Karpas-422 (cell line): ENCODE results near the gene KIR2DL3. TPM values are rescaled to one million over a fixed set of nuclear protein-coding genes. Genes with fewer than 3 reads are reported as not detected.
"Not testable (repeated sequence)": the region's sequence is repeated elsewhere in the genome, so short reads cannot be mapped to it uniquely, and the experiment has no call there.

ENCODE experiments used
- DNase-seq: peaks from one replicate; pipeline ENCODE4 v3.0.0-alpha.2; 2015
- H2AFZ ChIP-seq: fragments of 200-600 bp; sonication (generic); 2 replicates; pipeline ENCODE4 v1.6.1; 2014; ENCODE audit warnings: antibody characterized with exemption, low read length, mixed read lengths
- H3K27ac ChIP-seq: fragments of 200-600 bp; sonication (generic); 2 replicates; pipeline ENCODE4 v1.5.1; 2014; ENCODE audit warnings: mild to moderate bottlenecking, low read length, moderate library complexity
- H3K27me3 ChIP-seq: fragments of 200-600 bp; sonication (generic); 2 replicates; pipeline ENCODE4 v1.6.1; 2014; ENCODE audit warnings: low read length, mixed read lengths
- H3K36me3 ChIP-seq: fragments of 200-600 bp; sonication (generic); 2 replicates; pipeline ENCODE4 v1.6.1; 2014; ENCODE audit warnings: low read length, mixed read lengths; ENCODE audit not compliant: insufficient read depth
- H3K4me1 ChIP-seq: fragments of 200-600 bp; sonication (generic); 2 replicates; pipeline ENCODE4 v1.6.1; 2014; ENCODE audit warnings: mild to moderate bottlenecking, low read length, mixed read lengths
- H3K4me2 ChIP-seq: fragments of 200-600 bp; sonication (generic); 2 replicates; pipeline ENCODE4 v1.6.1; 2014; ENCODE audit warnings: low read length, low read depth, mild to moderate bottlenecking; ENCODE audit not compliant: poor library complexity, severe bottlenecking
- H3K4me3 ChIP-seq: fragments of 200-600 bp; sonication (generic); 2 replicates; pipeline ENCODE4 v1.5.1; 2014; ENCODE audit warnings: mild to moderate bottlenecking, antibody characterized with exemption, low read length, mixed read lengths
- H3K79me2 ChIP-seq: fragments of 200-600 bp; sonication (generic); 2 replicates; pipeline ENCODE4 v1.6.1; 2014; ENCODE audit warnings: mild to moderate bottlenecking, low read length, mixed read lengths
- H3K9ac ChIP-seq: fragments of 200-600 bp; sonication (generic); 2 replicates; pipeline ENCODE4 v1.6.0; 2014; ENCODE audit warnings: low read length
- H3K9me2 ChIP-seq: fragments of 200-600 bp; sonication (generic), shearing (Covaris generic); replicated peaks from 2 replicates; pipeline ENCODE4 v1.6.0; 2014; ENCODE audit warnings: mild to moderate bottlenecking, low read length, moderate library complexity; ENCODE audit not compliant: insufficient read depth
- H3K9me3 ChIP-seq: fragments of 300-700, 200-600 bp; sonication (generic); 2 replicates; pipeline ENCODE4 v1.6.1; 2014; ENCODE audit warnings: low read length, mixed read lengths
- H4K20me1 ChIP-seq: fragments of 200-600 bp; sonication (generic); 2 replicates; pipeline ENCODE4 v1.6.1; 2014; ENCODE audit warnings: mild to moderate bottlenecking, antibody characterized with exemption, low read length, low read depth; ENCODE audit not compliant: insufficient read depth
- total RNA-seq: library from RNA; depleted of rRNA; stranded (reverse); fragments of >200 nt; shearing (Covaris generic); gene quantifications from 2 replicates; pipeline ENCODE4 v1.2.3, GENCODE V29; 2014; ENCODE audit warnings: low replicate concordance

Gene KIR2DL3
- total RNA-seq, 1 experiment from 2014 or later: not detected

- Histone ChIP-seq H3K4me3 (no peak overlapping the region), H4K20me1 (no peaks in the 10 kb centered on the region), H3K4me1 (no peaks in the 10 kb centered on the region), H3K79me2 (no peaks in the 10 kb centered on the region), H3K4me2 (no peak overlapping the region), H3K36me3 (no peaks in the 10 kb centered on the region), H2AFZ (no peak overlapping the region), H3K9ac (no peak overlapping the region), H3K9me3 (no peaks in the 10 kb centered on the region), H3K27me3 (no peaks in the 10 kb centered on the region), H3K9me2 (no peaks in the 10 kb centered on the region), H3K27ac (no peak overlapping the region)
- DNase-seq: no peak
These were observed 30.4 kb upstream of the KIR2DL3 start for GRCh38 chr19:54707962-54708361.

DNA sequence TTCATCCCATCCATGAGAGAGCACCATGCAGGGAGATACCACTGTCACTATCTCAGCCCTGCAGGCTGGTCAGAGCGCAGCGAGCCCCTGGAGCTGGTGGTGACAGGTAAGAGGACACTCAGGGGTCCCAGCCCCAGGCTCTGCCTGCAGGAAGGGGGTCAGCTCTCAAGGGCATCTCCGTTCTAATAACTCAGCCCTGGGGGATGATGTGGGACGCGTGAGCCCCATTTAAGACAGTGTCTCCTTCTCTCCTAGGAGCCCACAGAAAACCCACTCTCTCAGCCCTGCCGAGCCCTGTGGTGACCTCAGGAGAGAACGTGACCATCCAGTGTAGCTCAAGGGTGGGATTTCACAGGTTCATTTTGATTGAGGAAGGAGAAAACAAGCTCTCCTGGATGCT lies 29.5 kb upstream of the KIR2DL3 start:
- Histone ChIP-seq H3K4me3 (no peak overlapping the region), H3K9me3 (no peaks in the 10 kb centered on the region), H3K4me2 (no peak overlapping the region), H3K36me3 (no peaks in the 10 kb centered on the region), H3K27ac (no peak overlapping the region), H3K79me2 (no peaks in the 10 kb centered on the region), H3K9ac (no peak overlapping the region), H3K27me3 (no peaks in the 10 kb centered on the region), H2AFZ (no peak overlapping the region), H3K4me1 (no peaks in the 10 kb centered on the region), H3K9me2 (no peaks in the 10 kb centered on the region), H4K20me1 (no peaks in the 10 kb centered on the region)
- no peak for DNase-seq

- Histone ChIP-seq H3K9me3 (no peaks in the 10 kb centered on the region), H4K20me1 (no peaks in the 10 kb centered on the region), H3K36me3 (no peaks in the 10 kb centered on the region), H3K27ac (no peak overlapping the region), H3K4me3 (no peak overlapping the region), H3K4me2 (no peak overlapping the region), H3K9me2 (no peaks in the 10 kb centered on the region), H3K9ac (no peak overlapping the region), H3K4me1 (no peaks in the 10 kb centered on the region), H3K79me2 (no peaks in the 10 kb centered on the region), H2AFZ (no peak overlapping the region), H3K27me3 (no peaks in the 10 kb centered on the region)
- DNase-seq: no peak
These were observed 28.9 kb upstream of the KIR2DL3 start for GRCh38 chr19:54709212-54709948.

DNA sequence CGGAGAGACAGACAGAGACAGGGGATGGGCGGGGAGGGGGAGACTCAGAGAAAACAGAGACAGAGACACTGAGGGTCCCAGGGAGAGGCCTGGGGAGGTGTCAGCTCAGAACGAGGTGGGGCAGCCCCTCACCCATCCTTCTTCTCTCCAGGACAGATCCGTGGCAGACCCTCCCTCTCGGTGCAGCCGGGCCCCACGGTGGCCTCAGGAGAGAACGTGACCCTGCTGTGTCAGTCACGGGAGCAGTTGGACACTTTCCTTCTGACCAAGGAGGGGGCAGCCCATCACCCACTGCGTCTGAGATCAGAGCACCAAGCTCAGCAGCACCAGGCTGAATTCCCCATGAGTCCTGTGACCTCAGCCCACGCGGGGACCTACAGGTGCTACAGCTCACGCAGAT lies 28.4 kb upstream of the KIR2DL3 start:
- not testable (repeated sequence) for H2AFZ ChIP-seq, H3K27me3 ChIP-seq, H3K4me1 ChIP-seq, H3K9me3 ChIP-seq, H4K20me1 ChIP-seq, H3K9me2 ChIP-seq, H3K4me2 ChIP-seq, DNase-seq, H3K4me3 ChIP-seq, H3K27ac ChIP-seq, H3K79me2 ChIP-seq, H3K9ac ChIP-seq, H3K36me3 ChIP-seq

DNA sequence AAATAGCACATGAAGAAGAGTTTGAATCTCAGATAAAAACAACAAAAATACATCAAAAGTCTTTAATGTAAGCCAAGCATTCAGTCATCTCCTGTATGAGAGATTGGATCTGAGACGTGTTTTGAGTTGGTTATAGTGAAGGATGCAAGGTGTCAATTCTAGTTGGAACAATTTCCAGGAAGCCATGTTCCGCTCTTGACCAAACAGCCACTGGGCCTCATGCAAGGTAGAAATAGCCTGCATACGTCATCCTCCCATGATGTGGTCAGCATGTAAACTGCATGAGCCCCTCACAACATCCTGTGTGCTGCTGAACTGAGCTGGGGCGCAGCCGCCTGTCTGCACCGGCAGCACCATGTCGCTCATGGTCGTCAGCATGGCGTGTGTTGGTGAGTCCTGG lies 14.2 kb upstream of the KIR2DL3 start, which contains the start of gene KIR3DL3:
Gene KIR3DL3, plus strand, starts transcription at position 301 of the 400 bp plus-strand sequence. Its CDS starts 55 bp downstream, at position 356.
- DNase-seq: peak; percentile 27
- Histone ChIP-seq H2AFZ (no peak within 1 kb of the TSS), H3K4me3 (no peak within 1 kb of the TSS), H3K27me3 (no peaks in the 10 kb centered on the region), H3K79me2 (no peaks in the 10 kb centered on the region), H4K20me1 (no peaks in the 10 kb centered on the region), H3K27ac (no peak within 1 kb of the TSS), H3K9me2 (no peaks in the 10 kb centered on the region), H3K36me3 (no peaks in the 10 kb centered on the region), H3K9ac (no peak within 1 kb of the TSS), H3K4me2 (no peak within 1 kb of the TSS), H3K9me3 (no peaks in the 10 kb centered on the region), H3K4me1 (no peaks in the 10 kb centered on the region)

DNA sequence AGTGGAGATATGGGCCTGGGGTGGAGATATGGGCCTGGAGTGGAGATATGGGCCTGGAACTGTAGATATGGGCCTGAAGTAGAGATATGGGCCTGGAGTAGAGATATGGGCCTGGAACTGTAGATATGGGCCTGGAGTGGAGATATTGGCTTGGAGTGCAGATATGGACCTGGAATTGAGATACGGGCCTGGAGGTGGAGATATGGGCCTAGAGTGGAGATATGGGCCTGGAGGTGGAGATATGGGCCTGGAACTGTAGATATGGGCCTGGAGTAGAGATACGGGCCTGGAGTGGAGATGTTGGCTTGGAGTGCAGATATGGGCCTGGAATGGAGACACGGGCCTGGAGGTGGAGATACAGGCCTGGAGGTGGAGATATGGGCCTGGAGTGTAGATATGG lies 13.7 kb upstream of the KIR2DL3 start:
- Histone ChIP-seq H3K4me2 (no peak overlapping the region), H3K79me2 (no peaks in the 10 kb centered on the region), H3K27ac (no peak overlapping the region), H3K4me1 (no peaks in the 10 kb centered on the region), H3K27me3 (no peaks in the 10 kb centered on the region), H3K9ac (no peak overlapping the region), H4K20me1 (no peaks in the 10 kb centered on the region), H3K36me3 (no peaks in the 10 kb centered on the region), H3K9me3 (no peaks in the 10 kb centered on the region), H3K4me3 (no peak overlapping the region), H3K9me2 (no peaks in the 10 kb centered on the region), H2AFZ (no peak overlapping the region)
- DNase-seq: peak; percentile 31

DNA sequence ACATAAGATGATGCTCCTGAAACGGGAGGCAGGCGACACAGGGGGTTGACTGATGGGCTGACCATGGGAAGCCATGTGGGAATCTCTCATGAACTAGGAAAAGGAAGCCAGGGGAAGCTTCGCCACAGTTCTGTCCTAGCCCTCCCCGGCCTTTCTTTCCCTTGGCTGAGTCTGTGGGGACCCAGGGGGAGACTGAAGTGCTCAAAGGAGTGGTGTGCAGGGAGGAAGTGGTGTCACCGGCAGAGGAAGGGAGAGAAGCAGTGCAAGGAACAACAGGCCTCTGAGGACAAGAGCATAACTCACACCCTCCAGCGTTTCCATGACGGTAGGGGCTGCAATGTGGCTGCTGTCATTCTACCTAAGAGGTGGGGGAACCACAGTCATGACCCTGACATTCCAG lies 13.0 kb upstream of the KIR2DL3 start:
- Histone ChIP-seq H3K36me3 (no peaks in the 10 kb centered on the region), H2AFZ (no peak overlapping the region), H3K4me3 (no peak overlapping the region), H3K4me1 (no peaks in the 10 kb centered on the region), H3K4me2 (no peak overlapping the region), H4K20me1 (no peaks in the 10 kb centered on the region), H3K27me3 (no peaks in the 10 kb centered on the region), H3K9me3 (no peaks in the 10 kb centered on the region), H3K9ac (no peak overlapping the region), H3K9me2 (no peaks in the 10 kb centered on the region), H3K79me2 (no peaks in the 10 kb centered on the region), H3K27ac (no peak overlapping the region)
- peak; percentile 37 for DNase-seq

DNA sequence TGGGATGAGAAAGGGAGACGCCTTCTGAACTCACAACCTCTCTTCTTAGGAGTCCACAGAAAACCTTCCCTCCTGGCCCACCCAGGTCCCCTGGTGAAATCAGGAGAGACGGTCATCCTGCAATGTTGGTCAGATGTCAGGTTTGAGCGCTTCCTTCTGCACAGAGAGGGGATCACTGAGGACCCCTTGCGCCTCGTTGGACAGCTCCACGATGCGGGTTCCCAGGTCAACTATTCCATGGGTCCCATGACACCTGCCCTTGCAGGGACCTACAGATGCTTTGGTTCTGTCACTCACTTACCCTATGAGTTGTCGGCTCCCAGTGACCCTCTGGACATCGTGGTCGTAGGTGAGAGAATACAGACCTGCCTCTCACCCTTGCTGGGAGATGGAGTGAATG lies 10.8 kb upstream of the KIR2DL3 start:
- Histone ChIP-seq H3K4me2 (no peak overlapping the region), H3K9me2 (no peaks in the 10 kb centered on the region), H3K27me3 (peaks cover 6% of the 10 kb centered on the region; the same call in 1 of the 2 replicates), H2AFZ (no peak overlapping the region), H3K4me1 (peaks cover 13% of the 10 kb centered on the region), H3K9me3 (no peaks in the 10 kb centered on the region), H3K36me3 (no peaks in the 10 kb centered on the region), H3K27ac (no peak overlapping the region), H3K9ac (no peak overlapping the region), H4K20me1 (no peaks in the 10 kb centered on the region), H3K4me3 (no peak overlapping the region), H3K79me2 (no peaks in the 10 kb centered on the region)
- peak; percentile 34 for DNase-seq
